Esophagus muscularis mucosa (tissue), 4 donors: ENCODE data around the gene DDX21. TPM values are rescaled to one million over a fixed set of nuclear protein-coding genes. Genes with fewer than 3 reads are reported as not detected.
A peak's percentile ranks its signal among the peaks of the same experiment; 100 is the strongest.

Source experiments
- DNase-seq: peaks from one replicate; pipeline ENCODE4 v3.0.0-alpha.2; 2017; ENCODE audit errors: extremely low spot score
- H3K27ac ChIP-seq, 4 donors: fragments of 200-600 bp; sonication (generic); replicated peaks in 1 of 4; 1 replicate in 3 of 4; 2 replicates in 1 of 4; pipeline ENCODE4 v1.5.1; 2016 to 2019; ENCODE audit warnings: mild to moderate bottlenecking in 1 of 4
- H3K27me3 ChIP-seq, 4 donors: fragments of 200-600 bp; sonication (generic); one replicate each; pipeline versions ENCODE4 v1.5.1 to v1.6.0; 2016 to 2019
- H3K36me3 ChIP-seq, 4 donors: fragments of 200-600 bp; sonication (generic); one replicate each; pipeline ENCODE4 v1.5.1; 2016 to 2019
- H3K4me1 ChIP-seq, 4 donors: fragments of 200-600 bp; sonication (generic); one replicate each; pipeline ENCODE4 v1.5.1; 2016 to 2019
- H3K4me3 ChIP-seq, 4 donors: fragments of 200-600 bp; sonication (generic); 1 replicate in 2 of 4; 2 replicates in 2 of 4; pipeline ENCODE4 v1.5.1; 2016 to 2019; ENCODE audit warnings: mild to moderate bottlenecking in 4 of 4, moderate library complexity in 1 of 4
- H3K9me3 ChIP-seq, 4 donors: fragments of 200-600 bp; sonication (generic); 1 replicate in 3 of 4; 2 replicates in 1 of 4; pipeline ENCODE4 v1.5.1; 2016 to 2019
- EP300 ChIP-seq: sonication (generic); formaldehyde crosslinking; IDR thresholded peaks from one replicate; pipeline ENCODE4 v1.6.1; 2017; ENCODE audit warnings: antibody characterized with exemption
- POLR2A ChIP-seq: fragments of 450-650 bp; IDR thresholded peaks from one replicate; pipeline ENCODE4 v1.6.1; 2017; ENCODE audit warnings: antibody characterized with exemption, moderate library complexity, mild to moderate bottlenecking, low read depth
- POLR2AphosphoS5 ChIP-seq, 2 donors: sonication (generic); formaldehyde crosslinking; IDR thresholded peaks; one replicate each; pipeline ENCODE4 v1.6.1; 2017; ENCODE audit warnings: antibody characterized with exemption in 2 of 2
- WGBS: methylation state at CpG from one replicate; pipeline ENCODE4 v1.1.5; 2018; 5-methylcytosine and 5-hydroxymethylcytosine counted together
- intact Hi-C: fragments of 100-400 bp; cut with DNase I; formaldehyde crosslinking; loops from one replicate; pipeline ENCODE4 v1.15.1; 2023
- total RNA-seq, 4 donors: library from RNA; depleted of rRNA; stranded (reverse); fragments of >200 nt; gene quantifications; one replicate each; pipeline versions ENCODE4 v1.1.0 to v1.2.1, GENCODE V29; 2016
- TF ChIP-seq, protein P1 (sequence below), 3 experiments: fragments of 200-600 bp in 2 of 3; fragments of 450-650 bp in 1 of 3; sonication (generic) in 2 of 3; IDR thresholded peaks; one replicate each; pipeline ENCODE4 v1.5.1; 2017 to 2019; ENCODE audit warnings: antibody characterized with exemption in 3 of 3, mild to moderate bottlenecking in 2 of 3, moderate library complexity in 1 of 3

DDX21 gene
- total RNA-seq, 4 donors from 2014 or later = 26.5 to 98.9 (median 30.8) TPM

DNA sequence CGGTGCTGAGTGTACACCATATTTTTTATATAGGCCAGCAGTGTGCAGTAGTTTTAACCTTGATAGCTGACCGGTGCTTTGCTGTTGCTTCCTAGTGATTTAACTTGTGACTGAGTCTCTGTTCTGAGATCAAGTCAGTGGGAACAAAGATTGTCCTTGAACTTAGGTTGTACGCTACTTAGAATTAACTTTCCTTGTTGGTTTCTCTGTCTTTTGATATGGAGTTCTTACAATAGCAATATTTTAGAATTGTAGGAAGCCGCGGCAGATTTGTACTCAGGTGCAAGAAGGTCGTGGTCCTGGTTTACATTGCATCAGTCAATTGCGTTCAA is 1.3 kb downstream of the DDX21 start:
- Histone ChIP-seq H3K27me3 (no peaks in the 10 kb centered on the region), H3K4me3 (peak overlapping the region; percentile 70 to 94 (median 80)), H3K36me3 (peaks cover 9 to 29% (median 26%) of the 10 kb centered on the region in 4 donors), H3K4me1 (peaks cover 19 to 38% (median 32%) of the 10 kb centered on the region in 4 donors), H3K9me3 (no peaks in the 10 kb centered on the region), H3K27ac (peak overlapping the region; percentile 85 to 92 (median 89))
- TF ChIP-seq POLR2AphosphoS5 (IDR thresholded peaks at IDR 0.05) (no peak), EP300 (no peak), POLR2A (no peak)
- TF ChIP-seq, protein P1, sequence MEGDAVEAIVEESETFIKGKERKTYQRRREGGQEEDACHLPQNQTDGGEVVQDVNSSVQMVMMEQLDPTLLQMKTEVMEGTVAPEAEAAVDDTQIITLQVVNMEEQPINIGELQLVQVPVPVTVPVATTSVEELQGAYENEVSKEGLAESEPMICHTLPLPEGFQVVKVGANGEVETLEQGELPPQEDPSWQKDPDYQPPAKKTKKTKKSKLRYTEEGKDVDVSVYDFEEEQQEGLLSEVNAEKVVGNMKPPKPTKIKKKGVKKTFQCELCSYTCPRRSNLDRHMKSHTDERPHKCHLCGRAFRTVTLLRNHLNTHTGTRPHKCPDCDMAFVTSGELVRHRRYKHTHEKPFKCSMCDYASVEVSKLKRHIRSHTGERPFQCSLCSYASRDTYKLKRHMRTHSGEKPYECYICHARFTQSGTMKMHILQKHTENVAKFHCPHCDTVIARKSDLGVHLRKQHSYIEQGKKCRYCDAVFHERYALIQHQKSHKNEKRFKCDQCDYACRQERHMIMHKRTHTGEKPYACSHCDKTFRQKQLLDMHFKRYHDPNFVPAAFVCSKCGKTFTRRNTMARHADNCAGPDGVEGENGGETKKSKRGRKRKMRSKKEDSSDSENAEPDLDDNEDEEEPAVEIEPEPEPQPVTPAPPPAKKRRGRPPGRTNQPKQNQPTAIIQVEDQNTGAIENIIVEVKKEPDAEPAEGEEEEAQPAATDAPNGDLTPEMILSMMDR (IDR thresholded peaks at IDR 0.05) = no peak
- DNase-seq = no peak
- WGBS = 74% methylated on average over 7 of the region's 7 CpGs
- intact Hi-C loops = no loop called here

DNA sequence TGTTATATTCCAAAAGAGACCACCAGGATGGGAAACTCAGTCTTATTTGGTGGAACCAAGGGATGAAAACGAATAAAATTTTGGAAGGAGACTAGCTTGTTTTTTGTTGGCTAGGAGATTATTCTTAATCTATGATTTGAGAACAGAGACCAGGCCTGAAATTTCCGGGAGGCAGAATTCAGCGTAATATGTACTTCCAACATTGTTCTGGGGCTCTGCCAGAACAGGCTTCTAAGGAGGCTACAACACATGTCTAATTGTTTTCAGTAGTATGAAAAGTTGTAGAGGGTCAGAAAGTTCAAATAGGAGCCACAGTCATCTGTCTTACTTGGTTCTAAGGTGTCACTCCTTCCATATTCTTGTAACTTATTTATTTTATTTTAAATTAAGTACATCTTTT is 1.7 kb downstream of the DDX21 start:
- peak overlapping the region in 2 of 4 donors; percentile 85 to 92 for H3K27ac ChIP-seq
- TF ChIP-seq, protein P1 (IDR thresholded peaks at IDR 0.05) = no peak
- TF ChIP-seq POLR2AphosphoS5 (IDR thresholded peaks at IDR 0.05) (no peak), POLR2A (no peak), EP300 (no peak)
- intact Hi-C loops = no loop called here
- H3K9me3 ChIP-seq = no peaks in the 10 kb centered on the region
- peaks cover 19 to 38% (median 32%) of the 10 kb centered on the region in 4 donors for H3K4me1 ChIP-seq
- no peak for DNase-seq
- H3K27me3 ChIP-seq = no peaks in the 10 kb centered on the region
- 66% methylated on average over 3 of the region's 3 CpGs for whole genome bisulfite sequencing
- H3K36me3 ChIP-seq = peaks cover 13 to 33% (median 29%) of the 10 kb centered on the region in 4 donors
- H3K4me3 ChIP-seq = peak overlapping the region; percentile 70 to 94 (median 80)

DNA sequence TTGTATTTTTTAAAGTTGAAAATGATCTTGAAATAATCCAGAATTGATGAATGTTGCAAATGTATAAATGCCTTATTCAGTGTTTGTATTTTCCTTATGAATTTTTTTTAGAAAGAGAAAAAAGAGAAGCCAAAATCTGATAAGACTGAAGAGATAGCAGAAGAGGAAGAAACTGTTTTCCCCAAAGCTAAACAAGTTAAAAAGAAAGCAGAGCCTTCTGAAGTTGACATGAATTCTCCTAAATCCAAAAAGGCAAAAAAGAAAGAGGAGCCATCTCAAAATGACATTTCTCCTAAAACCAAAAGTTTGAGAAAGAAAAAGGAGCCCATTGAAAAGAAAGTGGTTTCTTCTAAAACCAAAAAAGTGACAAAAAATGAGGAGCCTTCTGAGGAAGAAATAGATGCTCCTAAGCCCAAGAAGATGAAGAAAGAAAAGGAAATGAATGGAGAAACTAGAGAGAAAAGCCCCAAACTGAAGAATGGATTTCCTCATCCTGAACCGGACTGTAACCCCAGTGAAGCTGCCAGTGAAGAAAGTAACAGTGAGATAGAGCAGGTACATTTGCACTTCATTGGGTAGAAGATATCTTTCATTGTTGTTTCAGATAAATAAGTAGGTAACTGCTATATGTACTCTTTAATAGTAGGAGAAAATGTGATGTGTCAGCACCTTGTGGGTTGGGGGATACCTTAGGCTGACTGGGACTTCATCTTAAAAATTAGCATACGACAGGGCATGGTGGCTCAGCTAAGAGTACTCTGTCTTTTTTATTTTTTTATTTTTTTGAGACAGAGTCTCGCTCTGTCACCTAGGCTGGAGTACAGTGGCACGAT is 3.9 kb downstream of the DDX21 start:
- intact Hi-C loops = no loop called here
- no peaks in the 10 kb centered on the region for H3K27me3 ChIP-seq
- H3K27ac ChIP-seq = no peak overlapping the region
- TF ChIP-seq POLR2A = no peak
- TF ChIP-seq EP300 = no peak
- TF ChIP-seq POLR2AphosphoS5 (IDR thresholded peaks at IDR 0.05) = no peak
- TF ChIP-seq, protein P1 (IDR thresholded peaks at IDR 0.05) = no peak
- H3K4me3 ChIP-seq = no peak overlapping the region
- peaks cover 34 to 55% (median 51%) of the 10 kb centered on the region in 4 donors for H3K36me3 ChIP-seq
- H3K9me3 ChIP-seq = no peaks in the 10 kb centered on the region
- H3K4me1 ChIP-seq = peaks cover 18 to 36% (median 31%) of the 10 kb centered on the region in 4 donors
- DNase-seq = no peak
- 91% methylated on average over 4 of the region's 4 CpGs for WGBS

DNA sequence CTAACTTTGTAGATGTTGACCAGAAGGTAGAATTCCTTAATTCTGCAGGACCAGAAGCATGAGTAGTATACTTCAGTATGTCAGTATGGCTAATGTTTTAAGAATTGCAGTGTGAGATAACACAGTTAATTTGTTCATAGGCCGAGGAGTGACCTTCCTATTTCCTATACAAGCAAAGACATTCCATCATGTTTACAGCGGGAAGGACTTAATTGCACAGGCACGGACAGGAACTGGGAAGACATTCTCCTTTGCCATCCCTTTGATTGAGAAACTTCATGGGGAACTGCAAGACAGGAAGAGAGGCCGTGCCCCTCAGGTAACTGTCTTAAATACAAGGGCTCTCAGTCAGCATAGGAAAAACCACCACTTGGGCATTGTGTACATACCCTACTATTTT is 7.2 kb downstream of the DDX21 start:
- H3K36me3 ChIP-seq = peaks cover 64 to 88% (median 84%) of the 10 kb centered on the region in 4 donors
- 95% methylated on average over 4 of the region's 4 CpGs for WGBS

More for the DNA sequence above, 7.2 kb downstream of the DDX21 start:
- TF ChIP-seq POLR2A (no peak), EP300 (no peak)
- TF ChIP-seq, protein P1 (IDR thresholded peaks at IDR 0.05) = no peak
- Histone ChIP-seq H3K27me3 (no peaks in the 10 kb centered on the region), H3K4me1 (peaks cover 0 to 11% (median 9%) of the 10 kb centered on the region in 4 donors), H3K9me3 (no peaks in the 10 kb centered on the region), H3K27ac (no peak overlapping the region), H3K4me3 (no peak overlapping the region)
- intact Hi-C loops = no loop called here
- no peak for DNase-seq
